ENCODE results near the gene PRKG2. TPM values are rescaled to one million over a fixed set of nuclear protein-coding genes. Genes with fewer than 3 reads are reported as not detected.

The PRKG2 gene
- polyA plus RNA-seq, 1 donor (not counting 4 experiments of a cell fraction or from before 2014, with no cell fraction given): 0.68 TPM

DNA sequence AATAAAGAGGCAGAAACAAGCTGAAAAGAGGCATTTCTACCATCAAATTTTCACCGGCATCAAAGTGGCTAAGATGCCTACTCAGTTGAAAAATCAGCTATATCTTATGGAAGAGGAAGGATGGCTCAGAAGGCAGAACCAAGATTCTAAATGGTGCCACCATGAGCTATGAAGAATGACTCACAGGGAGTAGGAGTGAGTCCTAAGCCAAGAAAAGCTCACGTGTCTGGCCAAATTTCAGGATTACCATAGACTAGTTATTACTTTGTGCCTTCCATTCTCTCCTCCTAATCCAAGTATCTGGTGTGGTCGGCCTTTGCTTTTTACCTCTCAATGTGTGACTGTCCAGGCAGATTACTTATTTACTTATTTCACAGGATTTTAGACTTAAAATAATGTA is 129.7 kb downstream of the PRKG2 start:
- Histone ChIP-seq H2AFZ (ENCODE audit: control insufficient read depth, low read length) (no peak overlapping the region), H3K27ac (ENCODE audit: control insufficient read depth, insufficient read depth, low read length) (no peak overlapping the region), H3K4me2 (ENCODE audit: control insufficient read depth, extremely low read depth, insufficient read depth, low read depth, low read length) (no peak overlapping the region), H3K27me3 (ENCODE audit: control insufficient read depth, extremely low read depth, insufficient read depth, low read length) (no peaks in the 10 kb centered on the region), H3K9ac (ENCODE audit: control insufficient read depth, extremely low read depth, insufficient read depth, low read length) (no peak overlapping the region), H3K36me3 (ENCODE audit: control insufficient read depth in 2 of 2, extremely low read depth in 1 of 2, insufficient read depth in 2 of 2, low read length in 2 of 2) (no peaks in the 10 kb centered on the region), H3K4me1 (ENCODE audit: control insufficient read depth, extremely low read depth, insufficient read depth, low read length) (no peaks in the 10 kb centered on the region), H3K4me3 (ENCODE audit: control insufficient read depth in 2 of 3, extremely low read depth in 1 of 3, insufficient read depth in 2 of 3, low read depth in 1 of 3, low read length in 3 of 3) (no peak overlapping the region), H3K9me3 (ENCODE audit: control insufficient read depth, low read depth, low read length) (no peaks in the 10 kb centered on the region), H3K79me2 (ENCODE audit: control insufficient read depth, insufficient read depth, low read length) (no peaks in the 10 kb centered on the region), H3K9me1 (ENCODE audit: control insufficient read depth, extremely low read depth, insufficient read depth, low read length) (no peaks in the 10 kb centered on the region), H4K20me1 (ENCODE audit: control insufficient read depth, extremely low read depth, insufficient read depth, low read length) (no peaks in the 10 kb centered on the region)
- no peak for DNase-seq (ENCODE audit: low read depth, low spot score)
- dilution Hi-C loops (cut with MboI; ENCODE audit: extremely low pct_ligation_motif_present, low sequenced_read_pairs): no loop called here
- TF ChIP-seq EZH2 (IDR thresholded peaks at IDR 0.05; ENCODE audit: low read length): no peak
- TF ChIP-seq, protein P1, sequence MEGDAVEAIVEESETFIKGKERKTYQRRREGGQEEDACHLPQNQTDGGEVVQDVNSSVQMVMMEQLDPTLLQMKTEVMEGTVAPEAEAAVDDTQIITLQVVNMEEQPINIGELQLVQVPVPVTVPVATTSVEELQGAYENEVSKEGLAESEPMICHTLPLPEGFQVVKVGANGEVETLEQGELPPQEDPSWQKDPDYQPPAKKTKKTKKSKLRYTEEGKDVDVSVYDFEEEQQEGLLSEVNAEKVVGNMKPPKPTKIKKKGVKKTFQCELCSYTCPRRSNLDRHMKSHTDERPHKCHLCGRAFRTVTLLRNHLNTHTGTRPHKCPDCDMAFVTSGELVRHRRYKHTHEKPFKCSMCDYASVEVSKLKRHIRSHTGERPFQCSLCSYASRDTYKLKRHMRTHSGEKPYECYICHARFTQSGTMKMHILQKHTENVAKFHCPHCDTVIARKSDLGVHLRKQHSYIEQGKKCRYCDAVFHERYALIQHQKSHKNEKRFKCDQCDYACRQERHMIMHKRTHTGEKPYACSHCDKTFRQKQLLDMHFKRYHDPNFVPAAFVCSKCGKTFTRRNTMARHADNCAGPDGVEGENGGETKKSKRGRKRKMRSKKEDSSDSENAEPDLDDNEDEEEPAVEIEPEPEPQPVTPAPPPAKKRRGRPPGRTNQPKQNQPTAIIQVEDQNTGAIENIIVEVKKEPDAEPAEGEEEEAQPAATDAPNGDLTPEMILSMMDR (optimal IDR thresholded peaks at IDR 0.05 in 1 of 3, IDR thresholded peaks at IDR 0.05 in 1 of 3, conservative IDR thresholded peaks at IDR 0.05 in 1 of 3; ENCODE audit: extremely low read depth in 1 of 3, insufficient read depth in 2 of 3, low read length in 3 of 3): no peak
- FAIRE-seq: no peak

DNA sequence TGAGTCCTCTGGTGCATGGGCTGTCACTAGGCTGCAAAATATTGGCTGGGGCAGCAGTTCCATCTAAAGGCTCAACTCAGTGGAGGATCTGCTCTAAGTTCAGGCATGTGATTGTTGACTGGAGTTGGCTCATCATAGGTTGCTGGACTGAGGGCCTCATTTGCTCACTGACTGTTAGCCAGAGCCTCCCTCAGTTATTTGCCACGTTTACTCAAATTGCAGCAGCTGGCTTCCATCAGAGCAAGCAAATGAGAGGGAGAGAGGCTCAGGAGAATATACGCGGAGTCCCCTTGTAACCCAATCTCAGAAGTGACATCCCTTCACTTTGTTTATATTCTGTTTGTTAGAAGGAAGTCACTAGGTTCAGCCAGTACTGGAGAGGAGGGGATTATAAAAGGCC is 130.4 kb downstream of the PRKG2 start:
- H3K4me1 ChIP-seq (ENCODE audit: control insufficient read depth, extremely low read depth, insufficient read depth, low read length): no peaks in the 10 kb centered on the region
- FAIRE-seq: no peak
- H3K9ac ChIP-seq (ENCODE audit: control insufficient read depth, extremely low read depth, insufficient read depth, low read length): no peak overlapping the region
- DNase-seq (ENCODE audit: low read depth, low spot score): no peak
- H3K9me1 ChIP-seq (ENCODE audit: control insufficient read depth, extremely low read depth, insufficient read depth, low read length): no peaks in the 10 kb centered on the region
- no peaks in the 10 kb centered on the region for H3K79me2 ChIP-seq (ENCODE audit: control insufficient read depth, insufficient read depth, low read length)
- no peak overlapping the region for H3K4me2 ChIP-seq (ENCODE audit: control insufficient read depth, extremely low read depth, insufficient read depth, low read depth, low read length)
- no peaks in the 10 kb centered on the region for H3K9me3 ChIP-seq (ENCODE audit: control insufficient read depth, low read depth, low read length)
- dilution Hi-C loops (cut with MboI; ENCODE audit: extremely low pct_ligation_motif_present, low sequenced_read_pairs): no loop called here
- no peaks in the 10 kb centered on the region for H4K20me1 ChIP-seq (ENCODE audit: control insufficient read depth, extremely low read depth, insufficient read depth, low read length)
- H3K4me3 ChIP-seq (ENCODE audit: control insufficient read depth in 2 of 3, extremely low read depth in 1 of 3, insufficient read depth in 2 of 3, low read depth in 1 of 3, low read length in 3 of 3): no peak overlapping the region
- H3K27ac ChIP-seq (ENCODE audit: control insufficient read depth, insufficient read depth, low read length): no peak overlapping the region
- H2AFZ ChIP-seq (ENCODE audit: control insufficient read depth, low read length): no peak overlapping the region
- H3K27me3 ChIP-seq (ENCODE audit: control insufficient read depth, extremely low read depth, insufficient read depth, low read length): no peaks in the 10 kb centered on the region
- H3K36me3 ChIP-seq (ENCODE audit: control insufficient read depth in 2 of 2, extremely low read depth in 1 of 2, insufficient read depth in 2 of 2, low read length in 2 of 2): no peaks in the 10 kb centered on the region
- TF ChIP-seq, protein P1 (optimal IDR thresholded peaks at IDR 0.05 in 1 of 3, IDR thresholded peaks at IDR 0.05 in 1 of 3, conservative IDR thresholded peaks at IDR 0.05 in 1 of 3; ENCODE audit: extremely low read depth in 1 of 3, insufficient read depth in 2 of 3, low read length in 3 of 3): no peak
- no peak for TF ChIP-seq EZH2 (IDR thresholded peaks at IDR 0.05; ENCODE audit: low read length)
